ENCODE measurements around the gene PCDH10.

DNA sequence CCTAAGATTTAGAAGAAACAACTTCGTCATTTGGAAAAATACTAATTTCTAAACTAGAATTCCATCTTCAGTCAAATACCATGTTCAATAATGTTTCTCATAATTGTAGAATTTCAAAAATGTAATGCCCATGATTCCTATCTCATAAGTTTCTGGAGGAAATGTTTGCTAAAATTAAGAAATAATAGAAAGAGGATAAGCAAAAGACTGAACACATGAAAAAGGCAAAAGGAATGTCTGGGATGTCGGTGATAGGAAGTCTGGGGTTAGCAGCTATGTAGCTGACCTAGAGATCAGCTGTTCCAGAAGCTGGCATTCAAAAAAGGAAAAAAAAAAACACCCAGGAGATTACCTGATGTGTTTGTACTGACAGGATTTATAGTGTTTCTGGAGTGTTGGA, 18.9 kb upstream of the PCDH10 start:
- TF ChIP-seq, protein P1, sequence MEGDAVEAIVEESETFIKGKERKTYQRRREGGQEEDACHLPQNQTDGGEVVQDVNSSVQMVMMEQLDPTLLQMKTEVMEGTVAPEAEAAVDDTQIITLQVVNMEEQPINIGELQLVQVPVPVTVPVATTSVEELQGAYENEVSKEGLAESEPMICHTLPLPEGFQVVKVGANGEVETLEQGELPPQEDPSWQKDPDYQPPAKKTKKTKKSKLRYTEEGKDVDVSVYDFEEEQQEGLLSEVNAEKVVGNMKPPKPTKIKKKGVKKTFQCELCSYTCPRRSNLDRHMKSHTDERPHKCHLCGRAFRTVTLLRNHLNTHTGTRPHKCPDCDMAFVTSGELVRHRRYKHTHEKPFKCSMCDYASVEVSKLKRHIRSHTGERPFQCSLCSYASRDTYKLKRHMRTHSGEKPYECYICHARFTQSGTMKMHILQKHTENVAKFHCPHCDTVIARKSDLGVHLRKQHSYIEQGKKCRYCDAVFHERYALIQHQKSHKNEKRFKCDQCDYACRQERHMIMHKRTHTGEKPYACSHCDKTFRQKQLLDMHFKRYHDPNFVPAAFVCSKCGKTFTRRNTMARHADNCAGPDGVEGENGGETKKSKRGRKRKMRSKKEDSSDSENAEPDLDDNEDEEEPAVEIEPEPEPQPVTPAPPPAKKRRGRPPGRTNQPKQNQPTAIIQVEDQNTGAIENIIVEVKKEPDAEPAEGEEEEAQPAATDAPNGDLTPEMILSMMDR (IDR thresholded peaks at IDR 0.05), result no peak
- no peak for TF ChIP-seq POLR2A (IDR thresholded peaks at IDR 0.05)

Measured in testis (tissue), 2 donors.